NCI-H187 (cell line): ENCODE measurements around the gene NSMCE4A.
"Not testable (repeated sequence)": the region's sequence is repeated elsewhere in the genome, so short reads cannot be mapped to it uniquely, and the experiment has no call there.

Experiments
- DNase-seq, 2 experiments: peaks; one replicate each; lab custom pipeline; 2025; lab: John Stamatoyannopoulos, UW

NSMCE4A gene

GRCh38 chr10:121974535-121975294 is at the start of gene NSMCE4A:
Gene NSMCE4A (minus strand): TSS chr10:121975217. CDS start chr10:121975165, 52 bp downstream.
- peak; percentile 37 to 46 for DNase-seq

GRCh38 chr10:122023257-122023656 is 48.2 kb upstream of the NSMCE4A start:
- DNase-seq, result not testable (repeated sequence)

- no peak for DNase-seq
These were observed 47.3 kb upstream of the NSMCE4A start for GRCh38 chr10:122022276-122022675.

- DNase-seq, result no peak
These were observed 46.8 kb upstream of the NSMCE4A start for GRCh38 chr10:122021828-122022227.

- DNase-seq, result no peak
These were observed 46.4 kb upstream of the NSMCE4A start for GRCh38 chr10:122021379-122021778.

GRCh38 chr10:122020226-122020625 is 45.2 kb upstream of the NSMCE4A start:
- DNase-seq, result no peak

GRCh38 chr10:122019414-122019975 is 44.5 kb upstream of the NSMCE4A start:
- DNase-seq, result no peak

GRCh38 chr10:122018951-122019413 is 44.0 kb upstream of the NSMCE4A start:
- DNase-seq, result no peak

GRCh38 chr10:122018491-122018890 is 43.5 kb upstream of the NSMCE4A start:
- DNase-seq, result no peak

GRCh38 chr10:122017926-122018325 is 42.9 kb upstream of the NSMCE4A start:
- not testable (repeated sequence) for DNase-seq

GRCh38 chr10:122014652-122015248 is 39.7 kb upstream of the NSMCE4A start:
- DNase-seq, result no peak

- no peak for DNase-seq
These were observed 38.3 kb upstream of the NSMCE4A start for GRCh38 chr10:122013311-122013780.

GRCh38 chr10:122012731-122013130 is 37.7 kb upstream of the NSMCE4A start:
- no peak for DNase-seq

GRCh38 chr10:122010405-122011050 is 35.5 kb upstream of the NSMCE4A start:
- no peak for DNase-seq

GRCh38 chr10:122007415-122007814 is 32.4 kb upstream of the NSMCE4A start:
- no peak for DNase-seq

- no peak for DNase-seq
These were observed 26.7 kb upstream of the NSMCE4A start for GRCh38 chr10:122001698-122002097.

- DNase-seq, result no peak
These were observed 24.3 kb upstream of the NSMCE4A start for GRCh38 chr10:121999301-121999700.

GRCh38 chr10:121998462-121998861 is 23.4 kb upstream of the NSMCE4A start:
- DNase-seq, result no peak

GRCh38 chr10:121994429-121994941 is 19.5 kb upstream of the NSMCE4A start:
- no peak for DNase-seq

GRCh38 chr10:121991727-121992126 is 16.7 kb upstream of the NSMCE4A start:
- not testable (repeated sequence) for DNase-seq

- no peak for DNase-seq
These were observed 15.1 kb upstream of the NSMCE4A start for GRCh38 chr10:121990015-121990677.
